PC-9 (cell line): ENCODE results near the gene COG5.

ENCODE experiments used
- EZH2 ChIP-seq: fragments of 200-600 bp; sonication (generic); IDR thresholded peaks from 2 replicates; pipeline ENCODE4 v1.8.0; 2017; ENCODE audit warnings: antibody characterized with exemption, low read depth
- TF ChIP-seq, protein P1 (sequence below): fragments of 200-600 bp; sonication (generic); conservative IDR thresholded peaks from 2 replicates; pipeline ENCODE4 v1.6.1; 2017; ENCODE audit warnings: mixed run types, antibody characterized with exemption, mild to moderate bottlenecking, moderate library complexity

DNA sequence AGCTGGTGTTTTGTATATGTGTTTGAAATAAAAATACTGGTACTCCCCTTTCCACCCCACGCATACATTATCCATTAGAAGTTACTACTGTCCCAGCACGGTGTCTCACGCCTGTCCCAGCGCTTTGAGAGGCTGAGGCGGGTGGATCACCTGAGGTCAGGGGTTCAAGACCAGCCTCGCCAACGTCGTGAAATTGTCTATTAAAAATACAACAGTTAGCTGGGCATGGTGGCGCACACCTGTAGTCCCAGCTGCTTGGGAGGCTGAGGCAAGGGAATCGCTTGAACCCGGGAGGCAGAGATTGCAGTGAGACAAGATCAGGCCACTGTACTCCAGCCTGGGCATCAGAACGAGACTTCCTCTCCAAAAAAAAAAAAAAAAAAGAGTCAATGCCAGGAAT lies 392.2 kb downstream of the COG5 start:
- TF ChIP-seq, protein P1, sequence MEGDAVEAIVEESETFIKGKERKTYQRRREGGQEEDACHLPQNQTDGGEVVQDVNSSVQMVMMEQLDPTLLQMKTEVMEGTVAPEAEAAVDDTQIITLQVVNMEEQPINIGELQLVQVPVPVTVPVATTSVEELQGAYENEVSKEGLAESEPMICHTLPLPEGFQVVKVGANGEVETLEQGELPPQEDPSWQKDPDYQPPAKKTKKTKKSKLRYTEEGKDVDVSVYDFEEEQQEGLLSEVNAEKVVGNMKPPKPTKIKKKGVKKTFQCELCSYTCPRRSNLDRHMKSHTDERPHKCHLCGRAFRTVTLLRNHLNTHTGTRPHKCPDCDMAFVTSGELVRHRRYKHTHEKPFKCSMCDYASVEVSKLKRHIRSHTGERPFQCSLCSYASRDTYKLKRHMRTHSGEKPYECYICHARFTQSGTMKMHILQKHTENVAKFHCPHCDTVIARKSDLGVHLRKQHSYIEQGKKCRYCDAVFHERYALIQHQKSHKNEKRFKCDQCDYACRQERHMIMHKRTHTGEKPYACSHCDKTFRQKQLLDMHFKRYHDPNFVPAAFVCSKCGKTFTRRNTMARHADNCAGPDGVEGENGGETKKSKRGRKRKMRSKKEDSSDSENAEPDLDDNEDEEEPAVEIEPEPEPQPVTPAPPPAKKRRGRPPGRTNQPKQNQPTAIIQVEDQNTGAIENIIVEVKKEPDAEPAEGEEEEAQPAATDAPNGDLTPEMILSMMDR = no peak
- TF ChIP-seq EZH2 = no peak
